ENCODE results near the gene MPDZ. TPM values are rescaled to one million over a fixed set of nuclear protein-coding genes. Genes with fewer than 3 reads are reported as not detected.

MPDZ gene
- total and polyA plus RNA-seq, 2 of the 4 experiments (the other 2 are of a cell fraction): 18.8 to 39.3 TPM

GRCh38 chr9:13082796-13083195 lies 196.7 kb downstream of the MPDZ start:
- Histone ChIP-seq H3K9me3 (ENCODE audit: control insufficient read depth, insufficient read depth, low read length) (no peaks in the 10 kb centered on the region), H3K79me1 (ENCODE audit: low read depth in 1 of 2, low read length in 2 of 2) (no peaks in the 10 kb centered on the region), H2AK9ac (replicated peaks; ENCODE audit: low read depth, low read length, poor library complexity) (no peak overlapping the region), H3K4me2 (ENCODE audit: low read depth, low read length) (no peak overlapping the region), H3K4me3 (ENCODE audit: insufficient read depth, low read depth, low read length) (no peak overlapping the region), H3K27ac (ENCODE audit: insufficient read depth, low read length) (no peak overlapping the region), H2AFZ (replicated peaks; ENCODE audit: low read length, poor library complexity) (no peak overlapping the region), H3K14ac (replicated peaks; ENCODE audit: low read depth, low read length) (no peak overlapping the region), H4K8ac (ENCODE audit: low read depth in 2 of 2, low read length in 2 of 2) (no peak overlapping the region), H4K91ac (ENCODE audit: insufficient read depth, low read depth, low read length) (no peak overlapping the region), H3K4me1 (ENCODE audit: control insufficient read depth, insufficient read depth, low read length) (no peaks in the 10 kb centered on the region), H3K23ac (ENCODE audit: low read depth, low read length) (no peak overlapping the region), H4K5ac (ENCODE audit: low read depth, low read length) (no peak overlapping the region), H3K9me1 (ENCODE audit: insufficient read depth, low read length) (no peaks in the 10 kb centered on the region), H2AK5ac (ENCODE audit: low read depth, low read length) (no peak overlapping the region), H3K36me3 (ENCODE audit: control insufficient read depth, insufficient read depth, low read length) (no peaks in the 10 kb centered on the region), H2BK20ac (ENCODE audit: low read depth, low read length) (no peak overlapping the region), H3K56ac (ENCODE audit: extremely low read depth, insufficient read depth, low read length) (no peak overlapping the region), H4K20me1 (ENCODE audit: insufficient read depth, low read length) (no peaks in the 10 kb centered on the region), H2BK5ac (ENCODE audit: low read depth, low read length, poor library complexity, severe bottlenecking) (no peak overlapping the region), H3K4ac (ENCODE audit: low read depth, low read length) (no peak overlapping the region), H3K27me3 (ENCODE audit: control insufficient read depth, insufficient read depth, low read length) (no peaks in the 10 kb centered on the region), H3K18ac (ENCODE audit: low read depth, low read length) (no peak overlapping the region), H2BK15ac (ENCODE audit: low read depth, low read length) (no peak overlapping the region), H3K9ac (ENCODE audit: low read depth, low read length) (no peak overlapping the region), H2BK120ac (ENCODE audit: low read depth, low read length) (no peak overlapping the region)
- ATAC-seq (ENCODE audit: low read depth) (no peak), DNase-seq (no peak)
- TF ChIP-seq MAFK (IDR thresholded peaks at IDR 0.05; ENCODE audit: low read depth, low read length): no peak
- no peak for TF ChIP-seq RFX5 (IDR thresholded peaks at IDR 0.05; ENCODE audit: low read depth, low read length)
- TF ChIP-seq MAZ (IDR thresholded peaks at IDR 0.05; ENCODE audit: borderline replicate concordance, low read depth, low read length): no peak
- no peak for TF ChIP-seq BHLHE40 (IDR thresholded peaks at IDR 0.05; ENCODE audit: low read depth, low read length)
- TF ChIP-seq, protein P1, sequence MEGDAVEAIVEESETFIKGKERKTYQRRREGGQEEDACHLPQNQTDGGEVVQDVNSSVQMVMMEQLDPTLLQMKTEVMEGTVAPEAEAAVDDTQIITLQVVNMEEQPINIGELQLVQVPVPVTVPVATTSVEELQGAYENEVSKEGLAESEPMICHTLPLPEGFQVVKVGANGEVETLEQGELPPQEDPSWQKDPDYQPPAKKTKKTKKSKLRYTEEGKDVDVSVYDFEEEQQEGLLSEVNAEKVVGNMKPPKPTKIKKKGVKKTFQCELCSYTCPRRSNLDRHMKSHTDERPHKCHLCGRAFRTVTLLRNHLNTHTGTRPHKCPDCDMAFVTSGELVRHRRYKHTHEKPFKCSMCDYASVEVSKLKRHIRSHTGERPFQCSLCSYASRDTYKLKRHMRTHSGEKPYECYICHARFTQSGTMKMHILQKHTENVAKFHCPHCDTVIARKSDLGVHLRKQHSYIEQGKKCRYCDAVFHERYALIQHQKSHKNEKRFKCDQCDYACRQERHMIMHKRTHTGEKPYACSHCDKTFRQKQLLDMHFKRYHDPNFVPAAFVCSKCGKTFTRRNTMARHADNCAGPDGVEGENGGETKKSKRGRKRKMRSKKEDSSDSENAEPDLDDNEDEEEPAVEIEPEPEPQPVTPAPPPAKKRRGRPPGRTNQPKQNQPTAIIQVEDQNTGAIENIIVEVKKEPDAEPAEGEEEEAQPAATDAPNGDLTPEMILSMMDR (conservative IDR thresholded peaks at IDR 0.05; ENCODE audit: low read depth, low read length): no peak
- TF ChIP-seq CHD1 (IDR thresholded peaks at IDR 0.05; ENCODE audit: low read depth, low read length): no peak
- TF ChIP-seq ELK1 (IDR thresholded peaks at IDR 0.05; ENCODE audit: borderline replicate concordance, low read depth, low read length): no peak
- ChIA-PET CTCF (no interaction called here), POLR2A (ENCODE audit: unreplicated experiment) (no interaction called here)
- dilution Hi-C loops (cut with HindIII; ENCODE audit: low sequenced_read_pairs, unreplicated experiment): no loop called here
- in situ Hi-C loops (cut with MboI; ENCODE audit: low sequenced_read_pairs): no loop called here
- no CpG with 5 or more reads among the region's 2 CpGs for WGBS, 2 experiments (ENCODE audit: extremely low coverage in 2 of 2, insufficient read length in 1 of 2)
- intact Hi-C loops (cut with micrococcal nuclease): no loop called here
- BruUV-seq (replicated peaks): no TSS peak
